DMS114 treated with DMSO at 0.1 percent for 48 hours (cell line): ENCODE data around the gene WDR27.
"Not testable (repeated sequence)": the region's sequence is repeated elsewhere in the genome, so short reads cannot be mapped to it uniquely, and the experiment has no call there.

ENCODE experiments used
- DNase-seq: peaks from one replicate; lab custom pipeline; 2025; ENCODE audit not compliant: unreplicated experiment; lab: John Stamatoyannopoulos, UW

The WDR27 gene

GRCh38 chr6:169533301-169534038 lies 168.4 kb downstream of the WDR27 start:
- no peak for DNase-seq

GRCh38 chr6:169530752-169531123 lies 171.1 kb downstream of the WDR27 start:
- no peak for DNase-seq

GRCh38 chr6:169529931-169530751 lies 171.7 kb downstream of the WDR27 start:
- no peak for DNase-seq

- no peak for DNase-seq
These were observed 173.1 kb downstream of the WDR27 start for GRCh38 chr6:169528755-169529154.

GRCh38 chr6:169527306-169527705 lies 174.5 kb downstream of the WDR27 start:
- no peak for DNase-seq

GRCh38 chr6:169521825-169522224 lies 180.0 kb downstream of the WDR27 start:
- no peak for DNase-seq

- DNase-seq, result no peak
These were observed 181.7 kb downstream of the WDR27 start for GRCh38 chr6:169520104-169520503.

- DNase-seq, result no peak
These were observed 183.4 kb downstream of the WDR27 start for GRCh38 chr6:169518451-169518850.

GRCh38 chr6:169513478-169514193 lies 188.2 kb downstream of the WDR27 start:
- no peak for DNase-seq

- DNase-seq, result not testable (repeated sequence)
These were observed 190.0 kb downstream of the WDR27 start for GRCh38 chr6:169511785-169512184.

GRCh38 chr6:169510871-169511270 lies 191.0 kb downstream of the WDR27 start:
- no peak for DNase-seq

- no peak for DNase-seq
These were observed 193.4 kb downstream of the WDR27 start for GRCh38 chr6:169508452-169508851.

- no peak for DNase-seq
These were observed 198.2 kb downstream of the WDR27 start for GRCh38 chr6:169503422-169504152.

- no peak for DNase-seq
These were observed 199.4 kb downstream of the WDR27 start for GRCh38 chr6:169502445-169502844.

GRCh38 chr6:169501777-169502313 lies 200.0 kb downstream of the WDR27 start:
- DNase-seq, result no peak

- no peak for DNase-seq
These were observed 200.7 kb downstream of the WDR27 start for GRCh38 chr6:169501128-169501527.

- no peak for DNase-seq
These were observed 201.1 kb downstream of the WDR27 start for GRCh38 chr6:169500688-169501087.

GRCh38 chr6:169499848-169500247 lies 202.0 kb downstream of the WDR27 start:
- no peak for DNase-seq

GRCh38 chr6:169498916-169499513 lies 202.8 kb downstream of the WDR27 start:
- no peak for DNase-seq

GRCh38 chr6:169495601-169496000 lies 206.2 kb downstream of the WDR27 start:
- no peak for DNase-seq
